HG03565 (cell line): Measurements from ENCODE around the gene OR2T8.
A peak's percentile ranks its signal among the peaks of the same experiment; 100 is the strongest.

Source experiments
- ATAC-seq: cut with Tn5 transposase; IDR thresholded peaks from one replicate; pipeline ENCODE4 v1.9.1; 2021; ENCODE audit warnings: mild to moderate bottlenecking, moderate library complexity; ENCODE audit not compliant: unreplicated experiment

Gene OR2T8

DNA sequence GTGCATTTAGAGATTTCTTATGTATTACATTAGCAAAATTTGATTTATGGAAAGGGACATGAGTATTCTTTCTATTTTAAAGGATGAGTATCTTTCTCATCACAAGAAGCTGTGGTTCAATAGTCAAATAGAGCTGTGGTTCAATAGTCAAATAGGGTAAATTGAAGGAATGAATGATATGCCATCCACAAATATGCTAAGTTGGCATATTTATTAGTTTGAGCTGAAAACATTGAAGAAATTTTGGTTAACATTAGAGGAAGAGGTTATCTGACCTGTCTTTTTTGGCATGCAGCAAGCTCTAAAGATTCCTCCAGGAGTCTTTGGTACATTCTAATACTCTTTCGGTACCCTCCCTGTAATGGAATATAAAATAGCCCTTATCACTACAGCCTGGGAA lies 33.4 kb downstream of the OR2T8 start:
- ATAC-seq = no peak

- ATAC-seq = no peak
These were observed 41.7 kb downstream of the OR2T8 start for GRCh38 chr1:247961791-247962190.

GRCh38 chr1:247962911-247963588 lies 43.0 kb downstream of the OR2T8 start:
- no peak for ATAC-seq

GRCh38 chr1:247964933-247965332 lies 44.9 kb downstream of the OR2T8 start, which contains the start of gene OR2AK2:
Gene OR2AK2, plus strand, starts transcription at chr1:247965233. Its CDS starts 144 bp downstream, at chr1:247965377.
- no peak for ATAC-seq

GRCh38 chr1:247966532-247967204 lies 46.6 kb downstream of the OR2T8 start:
- ATAC-seq = peak; percentile 83
